HepG2 (cell line): ENCODE data around the gene CD151. TPM values are rescaled to one million over a fixed set of nuclear protein-coding genes. Genes with fewer than 3 reads are reported as not detected.

Experiments used
- ATAC-seq: fragments of 200-7000 bp; cut with Tn5 transposase; 3 replicates; pipeline ENCODE4 v1.9.1; 2020; ENCODE audit warnings: mild to moderate bottlenecking, moderate library complexity
- BruUV-seq: library from RNA; stranded (reverse); fragments of 400-500 nt; replicated peaks from 2 replicates; lab custom pipeline; 2021; lab: Mats Ljungman, UMichigan
- CTCF ChIA-PET: fragments of 300-600 bp; formaldehyde crosslinking; extraction: SDS; loops from one replicate; lab custom pipeline; 2021; ENCODE audit warnings: low total read pairs, inconsistent platforms, low intra/inter-chr PET ratio; lab: Yijun Ruan, JAX
- POLR2A ChIA-PET: fragments of 350-600 bp; sonication (Branson Sonifier 250); formaldehyde crosslinking; loops from one replicate; lab custom pipeline; 2020; ENCODE audit warnings: antibody characterized with exemption, inconsistent platforms; lab: Yijun Ruan, JAX
- DNase-seq: peaks from one replicate; pipeline ENCODE4 v3.0.0-alpha.2; 2015; ENCODE audit warnings: low spot score
- FAIRE-seq: peaks from 3 replicates; lab custom pipeline; 2011; peaks lifted over from hg19 to GRCh38; lab: Jason Lieb, UNC
- H2AFZ ChIP-seq: one replicate; pipeline ENCODE4 v1.6.1; 2011; ENCODE audit warnings: low read length, inconsistent platforms
- H3K27ac ChIP-seq: fragments of 300-600 bp; 3 replicates; pipeline ENCODE4 v1.8.0; 2011; ENCODE audit warnings: mixed run types, mild to moderate bottlenecking, mixed read lengths, low read length, inconsistent platforms; ENCODE audit not compliant: insufficient read depth; ENCODE audit errors: extremely low read length
- H3K27me3 ChIP-seq, 2 experiments: fragments of 200-600 bp in 1 of 2; 2 replicates in 1 of 2; 3 replicates in 1 of 2; pipeline versions ENCODE4 v1.6.0 to v1.8.0; 2011; ENCODE audit warnings: low read length in 2 of 2, mild to moderate bottlenecking in 2 of 2, moderate library complexity in 2 of 2, inconsistent platforms in 1 of 2; ENCODE audit not compliant: insufficient read depth in 2 of 2, control insufficient read depth in 1 of 2
- H3K36me3 ChIP-seq, 2 experiments: fragments of 200-600 bp in 1 of 2; replicated peaks in 1 of 2; 2 replicates in 1 of 2; 3 replicates in 1 of 2; pipeline versions ENCODE4 v1.5.1 to v1.8.0; 2011; ENCODE audit warnings: low read length in 2 of 2, inconsistent platforms in 1 of 2; ENCODE audit not compliant: insufficient read depth in 2 of 2, control insufficient read depth in 1 of 2
- H3K4me1 ChIP-seq: 2 replicates; pipeline ENCODE4 v1.5.1; 2012; ENCODE audit warnings: low read length, inconsistent platforms; ENCODE audit not compliant: insufficient read depth
- H3K4me2 ChIP-seq: 2 replicates; pipeline ENCODE4 v1.6.0; 2011; ENCODE audit warnings: low read depth, low read length, inconsistent platforms
- H3K4me3 ChIP-seq, 3 experiments: fragments of 200-600 bp in 1 of 3; sonication (generic), shearing (Covaris generic) in 1 of 3; replicated peaks in 1 of 3; 2 replicates each; pipeline ENCODE4 v1.5.1; 2011 to 2016; ENCODE audit warnings: low read length in 3 of 3, inconsistent platforms in 2 of 3, low read depth in 2 of 3, mild to moderate bottlenecking in 2 of 3, control low read depth in 1 of 3, mixed read lengths in 1 of 3; ENCODE audit not compliant: insufficient read depth in 1 of 3
- H3K79me2 ChIP-seq: one replicate; pipeline ENCODE4 v1.6.1; 2011; ENCODE audit warnings: low read length, inconsistent platforms; ENCODE audit not compliant: insufficient read depth
- H3K9ac ChIP-seq: 2 replicates; pipeline ENCODE4 v1.6.0; 2011; ENCODE audit warnings: mild to moderate bottlenecking, low read depth, low read length, inconsistent platforms; ENCODE audit not compliant: insufficient read depth
- H3K9me3 ChIP-seq: 2 replicates; pipeline ENCODE4 v1.5.1; 2012; ENCODE audit warnings: mild to moderate bottlenecking, low read length
- H4K20me1 ChIP-seq: 2 replicates; pipeline ENCODE4 v1.6.0; 2011; ENCODE audit warnings: inconsistent platforms, mild to moderate bottlenecking, low read length, moderate library complexity; ENCODE audit not compliant: insufficient read depth
- AGO2 ChIP-seq: fragments of 200-400 bp; formaldehyde crosslinking; optimal IDR thresholded peaks from 2 replicates; pipeline ENCODE3; 2017; ENCODE audit warnings: mild to moderate bottlenecking, low read depth, low read length, moderate library complexity
- ELF4 ChIP-seq: sonication (generic); formaldehyde crosslinking; IDR thresholded peaks from 2 replicates; pipeline ENCODE4 v1.5.0; 2020; ENCODE audit warnings: missing genetic modification reagents, mild to moderate bottlenecking, moderate library complexity, borderline replicate concordance
- FIP1L1 ChIP-seq: fragments of 200-400 bp; formaldehyde crosslinking; IDR thresholded peaks from 2 replicates; pipeline ENCODE4 v1.6.1; 2018; ENCODE audit warnings: low read depth, mild to moderate bottlenecking, low read length, moderate library complexity, borderline replicate concordance; ENCODE audit not compliant: insufficient read depth
- RXRA ChIP-seq: sonication (generic); formaldehyde crosslinking; IDR thresholded peaks from 2 replicates; pipeline ENCODE4 v1.5.1; 2020; ENCODE audit warnings: missing genetic modification reagents
- SSRP1 ChIP-seq: IDR thresholded peaks from 2 replicates; pipeline ENCODE4 v1.6.1; 2016; ENCODE audit warnings: control low read depth
- ZMYM2 ChIP-seq: sonication (generic); formaldehyde crosslinking; IDR thresholded peaks from 2 replicates; pipeline ENCODE4 v1.8.0; 2022; ENCODE audit warnings: mild to moderate bottlenecking, missing genetic modification reagents
- ZNF724P ChIP-seq: sonication (generic); formaldehyde crosslinking; IDR thresholded peaks from 2 replicates; pipeline ENCODE4 v1.8.0; 2022; ENCODE audit warnings: missing genetic modification reagents, borderline replicate concordance
- WGBS: methylation state at CpG from one replicate; pipeline ENCODE4 v1.1.6; 2017; ENCODE audit warnings: low lambda C conversion rate; 5-methylcytosine and 5-hydroxymethylcytosine counted together
- in situ Hi-C: cut with HindIII; loops from 2 replicates; pipeline ENCODE4 v1.10.0; 2017; ENCODE audit warnings: low pct_unique_long_range_greater_than_20kb; ENCODE audit not compliant: extremely low pct_ligation_motif_present
- intact Hi-C: fragments of 100-400 bp; cut with micrococcal nuclease; formaldehyde crosslinking; loops from one replicate; pipeline ENCODE4 v1.10.0; 2022; ENCODE audit not compliant: unreplicated experiment
- polyA plus RNA-seq, 8 experiments: library from polyadenylated mRNA; depleted of rRNA in 3 of 8; stranded (reverse) in 7 of 8; unstranded in 1 of 8; fragments of >200 nt; fragmentation: Illumina TruSeq in 4 of 8; extraction: Trizol in 4 of 8; gene quantifications; 2 replicates each; pipeline versions ENCODE4 v1.2.1 to v1.2.3, GENCODE V29; 2011 to 2016; ENCODE audit warnings: low read depth in 4 of 8, missing spikeins in 1 of 8, mixed read lengths in 1 of 8; ENCODE audit not compliant: insufficient read depth in 1 of 8
- total RNA-seq, 5 experiments: library from RNA; depleted of rRNA; stranded (reverse); fragments of >200 nt; fragmentation: Illumina TruSeq; extraction: Trizol; gene quantifications; 2 replicates each; pipeline ENCODE4 v1.2.3, GENCODE V29; 2016; ENCODE audit warnings: low read depth in 1 of 5
- TF ChIP-seq, protein P1 (sequence below): IDR thresholded peaks from 2 replicates; pipeline ENCODE4 v1.6.1; 2016; ENCODE audit warnings: missing genetic modification reagents, missing compliant biosample characterization

The CD151 gene
- total and polyA plus RNA-seq, 2 of the 13 experiments (the other 11 are each of a cell fraction or from before 2014, with no cell fraction given), result 125 to 197 TPM

DNA sequence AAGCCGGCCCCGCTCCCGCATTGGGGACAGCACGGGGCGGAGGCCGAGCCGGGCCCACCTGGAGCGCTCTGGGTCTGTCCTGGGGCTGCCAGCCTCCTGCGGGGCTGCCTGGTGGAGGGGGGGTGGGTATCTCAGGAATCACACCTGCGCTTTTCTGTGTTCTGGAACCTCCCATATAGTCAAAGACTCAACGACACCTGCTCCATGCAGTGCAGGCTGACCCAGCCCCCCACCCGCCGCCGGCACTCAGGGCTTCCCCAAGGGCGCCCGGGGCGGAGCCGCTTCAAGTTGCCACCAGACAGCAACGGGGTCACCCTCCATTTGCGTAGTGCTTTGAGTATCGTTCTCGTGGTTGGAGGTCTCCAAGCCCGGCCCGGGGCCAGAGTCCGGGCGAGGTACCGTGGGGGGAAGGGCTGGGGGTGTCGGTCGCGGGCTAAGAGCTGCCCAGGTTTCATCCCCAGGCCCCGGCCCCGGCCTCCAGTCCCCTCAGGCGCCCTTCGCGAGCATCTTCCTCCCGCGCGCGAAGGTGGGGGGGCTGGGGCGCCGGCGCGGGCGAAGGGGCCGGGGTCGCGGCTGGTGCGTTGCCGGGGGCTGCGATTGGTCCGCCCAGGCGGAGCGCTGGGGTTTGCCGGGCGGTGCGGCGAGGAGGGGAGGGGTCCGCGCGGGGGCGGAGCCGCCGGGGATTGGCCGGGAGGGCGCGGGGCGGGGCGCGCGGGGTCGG lies 16.5 kb downstream of the CD151 start:
- no TSS peak for BruUV-seq
- Histone ChIP-seq H4K20me1 (0 out of 2 replicates have a peak, but pooled peaks cover 4% of the 10 kb centered on the region), H3K27me3 (no peaks in the 10 kb centered on the region), H3K9me3 (no peaks in the 10 kb centered on the region), H3K79me2 (no peaks in the 10 kb centered on the region), H3K36me3 (no peaks in the 10 kb centered on the region; a peak in 2 of 5 replicates), H3K9ac (no peak overlapping the region), H3K4me2 (no peak overlapping the region), H2AFZ (no peak overlapping the region), H3K4me1 (peaks cover 19% of the 10 kb centered on the region), H3K4me3 (no peak overlapping the region), H3K27ac (no peak overlapping the region)
- in situ Hi-C loops, result no loop called here
- intact Hi-C loops, result no loop called here
- POLR2A ChIA-PET, result no interaction called here
- no peak for FAIRE-seq
- no peak for DNase-seq
- no peak for TF ChIP-seq SSRP1 (CRISPR knock-in tag)
- TF ChIP-seq AGO2, result peak; percentile 32
- ATAC-seq, result no peak
- CTCF ChIA-PET, result interaction anchor here (2.1 kb wide), 1 partner anchor 202 kb away, joined by 8 read pairs; no protein-coding TSS in a partner anchor
- 98% methylated on average over 54 of the region's 71 CpGs for WGBS

DNA sequence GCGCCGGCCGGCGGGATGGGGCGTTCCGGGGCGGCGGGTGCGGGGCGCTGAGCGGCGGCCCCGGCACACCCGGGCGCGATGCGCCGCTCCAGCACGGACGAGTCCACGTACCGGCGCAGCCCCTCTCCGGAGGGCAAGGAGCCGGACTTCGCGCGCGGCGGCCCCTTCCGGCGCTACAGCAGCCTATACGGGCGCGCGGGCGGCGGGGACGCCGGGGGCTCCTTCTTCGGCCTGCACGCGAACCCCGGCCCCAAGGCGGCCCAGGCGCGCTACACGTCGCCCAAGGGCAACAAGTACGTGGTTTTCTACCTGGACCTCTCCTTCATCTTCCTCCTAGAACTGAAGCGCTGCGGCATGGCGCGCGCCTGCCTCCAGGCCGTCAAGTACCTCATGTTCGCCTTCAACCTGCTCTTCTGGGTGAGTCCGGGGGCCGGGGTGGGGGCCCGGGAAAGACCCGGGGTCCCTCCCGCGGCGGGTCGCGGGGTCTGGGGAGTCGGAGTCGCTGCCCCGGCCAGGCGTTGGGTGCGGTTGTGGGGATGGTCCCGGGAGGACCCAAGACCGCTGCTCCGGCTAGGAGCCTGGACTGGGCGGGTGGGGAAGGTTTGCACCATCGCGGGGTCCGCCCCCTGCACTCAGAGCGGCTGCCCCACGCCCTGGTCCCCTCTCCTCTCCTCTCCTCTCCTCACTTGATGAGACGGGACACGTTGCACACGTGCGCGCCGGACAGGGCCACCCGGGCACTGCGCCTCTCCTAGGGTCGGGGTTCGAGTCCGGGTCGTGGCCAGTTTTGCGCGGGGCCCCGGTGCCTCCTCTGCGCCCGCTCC lies 17.4 kb downstream of the CD151 start:
- H3K4me3 ChIP-seq, result no peak overlapping the region
- in situ Hi-C loops (no loop called here), intact Hi-C loops (no loop called here)
- no peaks in the 10 kb centered on the region for H3K27me3 ChIP-seq
- no peaks in the 10 kb centered on the region for H3K79me2 ChIP-seq
- no peaks in the 10 kb centered on the region for H3K9me3 ChIP-seq
- no peaks in the 10 kb centered on the region; a peak in 2 of 5 replicates for H3K36me3 ChIP-seq
- ChIA-PET POLR2A (no interaction called here), CTCF (no interaction called here)
- H3K4me1 ChIP-seq, result peaks cover 12% of the 10 kb centered on the region
- ATAC-seq (no peak), FAIRE-seq (no peak), DNase-seq (no peak)
- H3K4me2 ChIP-seq, result no peak overlapping the region
- 0 out of 2 replicates have a peak, but pooled peaks cover 4% of the 10 kb centered on the region for H4K20me1 ChIP-seq
- no peak overlapping the region for H3K27ac ChIP-seq
- BruUV-seq, result no TSS peak
- no peak overlapping the region for H3K9ac ChIP-seq
- H2AFZ ChIP-seq, result no peak overlapping the region
- WGBS, result 98% methylated on average over 66 of the region's 97 CpGs
- TF ChIP-seq ZNF724P (CRISPR knock-in tag) (no peak), RXRA (CRISPR knock-in tag) (no peak), ELF4 (no peak), FIP1L1 (no peak), ZMYM2 (no peak)
- TF ChIP-seq, protein P1, sequence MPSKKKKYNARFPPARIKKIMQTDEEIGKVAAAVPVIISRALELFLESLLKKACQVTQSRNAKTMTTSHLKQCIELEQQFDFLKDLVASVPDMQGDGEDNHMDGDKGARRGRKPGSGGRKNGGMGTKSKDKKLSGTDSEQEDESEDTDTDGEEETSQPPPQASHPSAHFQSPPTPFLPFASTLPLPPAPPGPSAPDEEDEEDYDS (CRISPR knock-in tag), result no peak
- TF ChIP-seq, all 625 proteins: peak for 0
